IMR-90 (cell line): ENCODE measurements around the gene CCNI2. TPM values are rescaled to one million over a fixed set of nuclear protein-coding genes. Genes with fewer than 3 reads are reported as not detected.

Source experiments
- ATAC-seq: fragments of 200-7000 bp; cut with Tn5 transposase; 2 replicates; pipeline ENCODE4 v1.9.1; 2020; ENCODE audit warnings: low read depth, mild to moderate bottlenecking, moderate library complexity
- BruUV-seq: library from RNA; stranded (reverse); fragments of 400-500 nt; replicated peaks from 2 replicates; lab custom pipeline; 2021; lab: Mats Ljungman, UMichigan
- CTCF ChIA-PET: fragments of 300-600 bp; formaldehyde crosslinking; extraction: SDS; loops from one replicate; lab custom pipeline; 2021; ENCODE audit warnings: antibody characterized with exemption; lab: Yijun Ruan, JAX
- POLR2A ChIA-PET: fragments of 300-600 bp; sonication (Branson Sonifier 250); formaldehyde crosslinking; loops from one replicate; lab custom pipeline; 2022; ENCODE audit warnings: antibody characterized with exemption; ENCODE audit not compliant: unreplicated experiment; lab: Charles Lee
- DNase-seq: peaks from one replicate; pipeline ENCODE4 v3.0.0; 2013
- H2AFZ ChIP-seq: replicated peaks from 2 replicates; pipeline ENCODE3; 2013; ENCODE audit warnings: low read length, mild to moderate bottlenecking; ENCODE audit not compliant: poor library complexity
- H2AK5ac ChIP-seq: 2 replicates; pipeline ENCODE4 v1.6.1; 2013; ENCODE audit warnings: low read depth, low read length, inconsistent platforms
- H2AK9ac ChIP-seq: replicated peaks from 2 replicates; pipeline ENCODE3; 2013; ENCODE audit warnings: mild to moderate bottlenecking, low read depth, low read length, moderate library complexity; ENCODE audit not compliant: poor library complexity
- H2BK120ac ChIP-seq: 2 replicates; pipeline ENCODE4 v1.6.1; 2013; ENCODE audit warnings: low read depth, low read length, inconsistent platforms
- H2BK15ac ChIP-seq: 3 replicates; pipeline ENCODE4 v1.6.1; 2013; ENCODE audit warnings: low read depth, low read length, inconsistent platforms
- H2BK20ac ChIP-seq: 2 replicates; pipeline ENCODE4 v1.6.1; 2013; ENCODE audit warnings: low read depth, mild to moderate bottlenecking, inconsistent platforms, low read length, moderate library complexity
- H2BK5ac ChIP-seq: 2 replicates; pipeline ENCODE4 v1.6.1; 2013; ENCODE audit warnings: mild to moderate bottlenecking, low read depth, low read length, inconsistent platforms; ENCODE audit not compliant: poor library complexity, severe bottlenecking
- H3K14ac ChIP-seq: replicated peaks from 2 replicates; pipeline ENCODE4 v1.6.1; 2013; ENCODE audit warnings: low read depth, low read length, inconsistent platforms
- H3K18ac ChIP-seq: 2 replicates; pipeline ENCODE4 v1.6.1; 2013; ENCODE audit warnings: low read depth, low read length, control low read depth
- H3K23ac ChIP-seq: 2 replicates; pipeline ENCODE4 v1.6.1; 2013; ENCODE audit warnings: low read depth, low read length, inconsistent platforms
- H3K27ac ChIP-seq: 2 replicates; pipeline ENCODE4 v1.5.1; 2013; ENCODE audit warnings: mild to moderate bottlenecking, control low read depth, low read length; ENCODE audit not compliant: insufficient read depth
- H3K27me3 ChIP-seq: 2 replicates; pipeline ENCODE4 v1.6.1; 2013; ENCODE audit warnings: low read length; ENCODE audit not compliant: control insufficient read depth, insufficient read depth
- H3K36me3 ChIP-seq: 2 replicates; pipeline ENCODE4 v1.6.1; 2013; ENCODE audit warnings: low read length, mixed read lengths; ENCODE audit not compliant: control insufficient read depth, insufficient read depth
- H3K4ac ChIP-seq: 2 replicates; pipeline ENCODE4 v1.6.1; 2013; ENCODE audit warnings: low read depth, low read length, inconsistent platforms
- H3K4me1 ChIP-seq: 2 replicates; pipeline ENCODE4 v1.6.1; 2013; ENCODE audit warnings: low read length, mixed read lengths; ENCODE audit not compliant: control insufficient read depth, insufficient read depth
- H3K4me2 ChIP-seq: 2 replicates; pipeline ENCODE4 v1.6.1; 2013; ENCODE audit warnings: low read depth, mild to moderate bottlenecking, control low read depth, low read length, moderate library complexity
- H3K4me3 ChIP-seq: 2 replicates; pipeline ENCODE4 v1.5.1; 2013; ENCODE audit warnings: low read depth, mild to moderate bottlenecking, control low read depth, low read length, moderate library complexity; ENCODE audit not compliant: insufficient read depth
- H3K56ac ChIP-seq: 2 replicates; pipeline ENCODE4 v1.6.1; 2013; ENCODE audit warnings: low read length, inconsistent platforms; ENCODE audit not compliant: insufficient read depth; ENCODE audit errors: extremely low read depth
- H3K79me1 ChIP-seq, 2 experiments: 2 replicates each; pipeline ENCODE4 v1.6.1; 2013; ENCODE audit warnings: low read length in 2 of 2, inconsistent platforms in 1 of 2, low read depth in 1 of 2
- H3K9ac ChIP-seq: 2 replicates; pipeline ENCODE4 v1.6.1; 2013; ENCODE audit warnings: low read depth, low read length, control low read depth
- H3K9me1 ChIP-seq: 2 replicates; pipeline ENCODE4 v1.6.1; 2013; ENCODE audit warnings: low read length, inconsistent platforms; ENCODE audit not compliant: insufficient read depth
- H3K9me3 ChIP-seq: 2 replicates; pipeline ENCODE4 v1.6.1; 2013; ENCODE audit warnings: low read length; ENCODE audit not compliant: control insufficient read depth, insufficient read depth
- H4K20me1 ChIP-seq: 2 replicates; pipeline ENCODE4 v1.6.1; 2013; ENCODE audit warnings: low read length, inconsistent platforms; ENCODE audit not compliant: insufficient read depth
- H4K5ac ChIP-seq: 2 replicates; pipeline ENCODE4 v1.6.1; 2013; ENCODE audit warnings: mild to moderate bottlenecking, low read depth, low read length, control low read depth
- H4K8ac ChIP-seq, 2 experiments: 2 replicates each; pipeline ENCODE4 v1.6.1; 2013; ENCODE audit warnings: low read depth in 2 of 2, low read length in 2 of 2, control low read depth in 1 of 2, inconsistent platforms in 1 of 2
- H4K91ac ChIP-seq: 2 replicates; pipeline ENCODE4 v1.6.1; 2013; ENCODE audit warnings: low read depth, low read length, inconsistent platforms; ENCODE audit not compliant: insufficient read depth
- BHLHE40 ChIP-seq: fragments of 150-350 bp; IDR thresholded peaks from 2 replicates; pipeline ENCODE4 v1.6.1; 2016; ENCODE audit warnings: mild to moderate bottlenecking, low read depth, low read length
- CEBPB ChIP-seq: IDR thresholded peaks from 2 replicates; pipeline ENCODE4 v1.6.1; 2012; ENCODE audit warnings: low read depth, low read length, improper control_type of control experiment
- CHD1 ChIP-seq: IDR thresholded peaks from 2 replicates; pipeline ENCODE4 v1.6.1; 2012; ENCODE audit warnings: low read depth, low read length, improper control_type of control experiment
- ELK1 ChIP-seq: fragments of 150-350 bp; IDR thresholded peaks from 2 replicates; pipeline ENCODE4 v1.6.1; 2016; ENCODE audit warnings: low read depth, mild to moderate bottlenecking, low read length, moderate library complexity, borderline replicate concordance
- FOS ChIP-seq: fragments of 150-350 bp; IDR thresholded peaks from 2 replicates; pipeline ENCODE4 v1.6.1; 2016; ENCODE audit warnings: low read depth, low read length
- MAFK ChIP-seq: IDR thresholded peaks from 2 replicates; pipeline ENCODE4 v1.6.1; 2012; ENCODE audit warnings: low read depth, low read length, improper control_type of control experiment
- MAZ ChIP-seq: IDR thresholded peaks from 2 replicates; pipeline ENCODE4 v1.6.1; 2012; ENCODE audit warnings: low read depth, mild to moderate bottlenecking, low read length, improper control_type of control experiment, moderate library complexity, borderline replicate concordance
- MXI1 ChIP-seq: IDR thresholded peaks from 2 replicates; pipeline ENCODE4 v1.6.1; 2012; ENCODE audit warnings: low read depth, mild to moderate bottlenecking, low read length, moderate library complexity, borderline replicate concordance
- NFE2L2 ChIP-seq: fragments of 150-350 bp; IDR thresholded peaks from 2 replicates; pipeline ENCODE4 v1.6.1; 2016; ENCODE audit warnings: low read depth, mild to moderate bottlenecking, low read length
- POLR2A ChIP-seq: IDR thresholded peaks from 2 replicates; pipeline ENCODE4 v1.6.1; 2012; ENCODE audit warnings: mild to moderate bottlenecking, low read depth, low read length
- RAD21 ChIP-seq: IDR thresholded peaks from 2 replicates; pipeline ENCODE4 v1.6.1; 2012; ENCODE audit warnings: low read length, improper control_type of control experiment
- RCOR1 ChIP-seq: IDR thresholded peaks from 2 replicates; pipeline ENCODE4 v1.6.1; 2012; ENCODE audit warnings: mild to moderate bottlenecking, low read length, improper control_type of control experiment; ENCODE audit not compliant: insufficient replicate concordance
- RFX5 ChIP-seq: IDR thresholded peaks from 2 replicates; pipeline ENCODE4 v1.8.0; 2012; ENCODE audit warnings: low read depth, mild to moderate bottlenecking, low read length, moderate library complexity
- SMC3 ChIP-seq: fragments of 150-350 bp; IDR thresholded peaks from 2 replicates; pipeline ENCODE4 v1.6.1; 2016; ENCODE audit warnings: low read depth, mild to moderate bottlenecking, antibody characterized with exemption, low read length, moderate library complexity
- WGBS, 2 experiments: methylation state at CpG; one replicate each; pipeline versions ENCODE4 v1.1.5 to v1.1.7; 2013; ENCODE audit warnings: missing lambda C conversion rate in 2 of 2; ENCODE audit not compliant: insufficient read length in 1 of 2; ENCODE audit errors: extremely low coverage in 2 of 2; 5-methylcytosine and 5-hydroxymethylcytosine counted together
- dilution Hi-C: fragments of 300-500 bp; cut with HindIII; formaldehyde crosslinking; loops from one replicate; pipeline ENCODE4 v1.14.3; 2018; ENCODE audit warnings: low sequenced_read_pairs; ENCODE audit not compliant: unreplicated experiment
- in situ Hi-C: fragments of 300-500 bp; cut with MboI; formaldehyde crosslinking; loops from 3 replicates; pipeline ENCODE4 v1.14.3; 2019; ENCODE audit warnings: low sequenced_read_pairs, inconsistent platforms, mixed read lengths
- intact Hi-C: fragments of 100-400 bp; cut with micrococcal nuclease; formaldehyde crosslinking; loops from 2 replicates; pipeline ENCODE4 v1.10.0; 2022
- polyA plus RNA-seq, 3 experiments: library from polyadenylated mRNA; depleted of rRNA; stranded (reverse); fragments of >200 nt; gene quantifications; 2 replicates each; pipeline ENCODE4 v1.2.3, GENCODE V29; 2012; ENCODE audit warnings: low replicate concordance in 1 of 3
- total RNA-seq: library from RNA; depleted of rRNA; stranded (reverse); fragments of >200 nt; gene quantifications from 2 replicates; pipeline ENCODE4 v1.2.3, GENCODE V29; 2012
- TF ChIP-seq, protein P1 (sequence below): fragments of 150-350 bp; IDR thresholded peaks from 2 replicates; pipeline ENCODE4 v1.6.1; 2017; ENCODE audit warnings: mild to moderate bottlenecking, antibody characterized with exemption, low read length, low read depth
- TF ChIP-seq, protein P2 (sequence below): conservative IDR thresholded peaks from 2 replicates; pipeline ENCODE4 v1.5.1; 2012; ENCODE audit warnings: mild to moderate bottlenecking, low read depth, low read length, improper control_type of control experiment

CCNI2 gene
- total and polyA plus RNA-seq, 2 of the 4 experiments (the other 2 are of a cell fraction), result not detected

- Histone ChIP-seq H2AFZ (no peak overlapping the region), H3K9ac (no peak overlapping the region), H3K27ac (no peak overlapping the region), H3K14ac (no peak overlapping the region), H3K4me1 (peaks cover 2% of the 10 kb centered on the region; the same call in 1 of the 2 replicates), H4K5ac (no peak overlapping the region), H2BK15ac (no peak overlapping the region), H3K4me2 (no peak overlapping the region), H3K4me3 (no peak overlapping the region), H2BK5ac (no peak overlapping the region), H2BK120ac (no peak overlapping the region), H3K4ac (no peak overlapping the region), H4K20me1 (no peaks in the 10 kb centered on the region), H2BK20ac (no peak overlapping the region), H3K9me3 (no peaks in the 10 kb centered on the region), H2AK5ac (no peak overlapping the region), H3K56ac (no peak overlapping the region), H3K9me1 (no peaks in the 10 kb centered on the region), H3K18ac (no peak overlapping the region), H3K79me1 (no peaks in the 10 kb centered on the region), H3K36me3 (peaks cover 27% of the 10 kb centered on the region), H2AK9ac (no peak overlapping the region), H3K27me3 (no peaks in the 10 kb centered on the region), H4K91ac (no peak overlapping the region), H3K23ac (no peak overlapping the region), H4K8ac (no peak overlapping the region)
- POLR2A ChIA-PET, result no interaction called here
- DNase-seq, result no peak
- whole genome bisulfite sequencing, 2 experiments, result 83% methylated on average over 1 of the region's 5 CpGs; no CpG with 5 or more reads in 1 of the 2 experiments
- in situ Hi-C loops (no loop called here), dilution Hi-C loops (no loop called here), intact Hi-C loops (loop anchor here (5.0 kb wide), 1 partner anchor 106 kb away; no protein-coding TSS in a partner anchor)
- ATAC-seq, result no peak
- TSS peak; percentile 61 for BruUV-seq
- CTCF ChIA-PET, result no interaction called here
- TF ChIP-seq MAFK, result no peak
- TF ChIP-seq RAD21, result no peak
- TF ChIP-seq RFX5, result no peak
- no peak for TF ChIP-seq CHD1
- no peak for TF ChIP-seq POLR2A
- TF ChIP-seq FOS, result no peak
- TF ChIP-seq RCOR1, result no peak
- no peak for TF ChIP-seq MXI1
- no peak for TF ChIP-seq BHLHE40
- TF ChIP-seq SMC3, result no peak
- TF ChIP-seq CEBPB, result no peak
- no peak for TF ChIP-seq ELK1
- TF ChIP-seq, protein P1, sequence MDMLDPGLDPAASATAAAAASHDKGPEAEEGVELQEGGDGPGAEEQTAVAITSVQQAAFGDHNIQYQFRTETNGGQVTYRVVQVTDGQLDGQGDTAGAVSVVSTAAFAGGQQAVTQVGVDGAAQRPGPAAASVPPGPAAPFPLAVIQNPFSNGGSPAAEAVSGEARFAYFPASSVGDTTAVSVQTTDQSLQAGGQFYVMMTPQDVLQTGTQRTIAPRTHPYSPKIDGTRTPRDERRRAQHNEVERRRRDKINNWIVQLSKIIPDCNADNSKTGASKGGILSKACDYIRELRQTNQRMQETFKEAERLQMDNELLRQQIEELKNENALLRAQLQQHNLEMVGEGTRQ, result no peak
- TF ChIP-seq, protein P2, sequence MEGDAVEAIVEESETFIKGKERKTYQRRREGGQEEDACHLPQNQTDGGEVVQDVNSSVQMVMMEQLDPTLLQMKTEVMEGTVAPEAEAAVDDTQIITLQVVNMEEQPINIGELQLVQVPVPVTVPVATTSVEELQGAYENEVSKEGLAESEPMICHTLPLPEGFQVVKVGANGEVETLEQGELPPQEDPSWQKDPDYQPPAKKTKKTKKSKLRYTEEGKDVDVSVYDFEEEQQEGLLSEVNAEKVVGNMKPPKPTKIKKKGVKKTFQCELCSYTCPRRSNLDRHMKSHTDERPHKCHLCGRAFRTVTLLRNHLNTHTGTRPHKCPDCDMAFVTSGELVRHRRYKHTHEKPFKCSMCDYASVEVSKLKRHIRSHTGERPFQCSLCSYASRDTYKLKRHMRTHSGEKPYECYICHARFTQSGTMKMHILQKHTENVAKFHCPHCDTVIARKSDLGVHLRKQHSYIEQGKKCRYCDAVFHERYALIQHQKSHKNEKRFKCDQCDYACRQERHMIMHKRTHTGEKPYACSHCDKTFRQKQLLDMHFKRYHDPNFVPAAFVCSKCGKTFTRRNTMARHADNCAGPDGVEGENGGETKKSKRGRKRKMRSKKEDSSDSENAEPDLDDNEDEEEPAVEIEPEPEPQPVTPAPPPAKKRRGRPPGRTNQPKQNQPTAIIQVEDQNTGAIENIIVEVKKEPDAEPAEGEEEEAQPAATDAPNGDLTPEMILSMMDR, result no peak
- no peak for TF ChIP-seq MAZ
- TF ChIP-seq NFE2L2, result no peak
Measured at GRCh38 chr5:132756542-132756941, 9.3 kb downstream of the CCNI2 start.
